Right lobe of liver (tissue), 6 donors: ENCODE data around the gene ARID4B. TPM values are rescaled to one million over a fixed set of nuclear protein-coding genes. Genes with fewer than 3 reads are reported as not detected.

Experiments used
- ATAC-seq, 4 donors: fragments of 200-7000 bp; cut with Tn5 transposase; one replicate each; pipeline ENCODE4 v1.9.1; 2020; ENCODE audit warnings: mild to moderate bottlenecking in 4 of 4, moderate library complexity in 4 of 4
- DNase-seq, 3 donors: peaks; one replicate each; pipeline ENCODE4 v3.0.0-alpha.2; 2020
- H3K27ac ChIP-seq, 3 donors: fragments of 200-600 bp; one replicate each; pipeline ENCODE4 v1.8.0; 2022
- H3K27me3 ChIP-seq, 2 donors: fragments of 200-600 bp; one replicate each; pipeline ENCODE4 v1.8.0; 2022
- H3K36me3 ChIP-seq, 4 donors: fragments of 200-600 bp; sonication (generic) in 1 of 4; one replicate each; pipeline versions ENCODE4 v1.5.1 to v1.8.0; 2017 to 2022; ENCODE audit warnings: control low read depth in 1 of 4
- H3K4me1 ChIP-seq, 4 donors: fragments of 200-600 bp; sonication (generic) in 1 of 4; one replicate each; pipeline versions ENCODE4 v1.5.1 to v1.8.0; 2017 to 2022; ENCODE audit warnings: control low read depth in 1 of 4
- H3K4me3 ChIP-seq, 3 donors: fragments of 200-600 bp; one replicate each; pipeline ENCODE4 v1.8.0; 2022
- H3K9me3 ChIP-seq, 4 donors: fragments of 200-600 bp; sonication (generic) in 1 of 4; one replicate each; pipeline versions ENCODE4 v1.5.1 to v1.8.0; 2017 to 2022; ENCODE audit warnings: control low read depth in 1 of 4
- POLR2A ChIP-seq: fragments of 450-650 bp; IDR thresholded peaks from one replicate; pipeline ENCODE4 v1.6.1; 2017; ENCODE audit warnings: antibody characterized with exemption, mild to moderate bottlenecking
- WGBS: methylation state at CpG from one replicate; pipeline ENCODE4 v1.1.6; 2018; ENCODE audit warnings: low coverage, low lambda C conversion rate; ENCODE audit not compliant: insufficient coverage; ENCODE audit errors: missing lambda C conversion rate; 5-methylcytosine and 5-hydroxymethylcytosine counted together
- intact Hi-C, 2 donors: fragments of 100-400 bp; cut with DNase I; formaldehyde crosslinking; loops; one replicate each; pipeline versions ENCODE4 v1.11.2 to v1.14.1; 2022
- total RNA-seq, 6 experiments: library from RNA; depleted of rRNA in 2 of 6; stranded (reverse); fragments of >200 nt in 2 of 6; fragmentation: NEBNext Ultra II Directional in 3 of 6; extraction: Animal tissue kit (Norgen Biotek cat#: 25700) in 3 of 6; gene quantifications; one replicate each; pipeline versions ENCODE4 v1.1.0 to v1.2.4, GENCODE V29; 2016 to 2023
- TF ChIP-seq, protein P1 (sequence below), 4 donors: fragments of 200-600 bp in 3 of 4; fragments of 450-650 bp in 1 of 4; IDR thresholded peaks; one replicate each; pipeline versions ENCODE4 v1.5.1 to v1.8.0; 2016 to 2022; ENCODE audit warnings: antibody characterized with exemption in 4 of 4, mild to moderate bottlenecking in 2 of 4
- donor health status: DM: no; HTN: yes; CAD: no.
- donor health status: DM: no; HTN: no; CAD: no.
- donor health status: DM: no; HTN: no; CAD: no.
- donor health status: DM: no; HTN: yes; CAD: no.
- donor health status: DM: no; HTN: yes; CAD: no.

Gene ARID4B
- total RNA-seq, 6 experiments from 2014 or later: 8.0 to 16.2 (median 11.4) TPM

DNA sequence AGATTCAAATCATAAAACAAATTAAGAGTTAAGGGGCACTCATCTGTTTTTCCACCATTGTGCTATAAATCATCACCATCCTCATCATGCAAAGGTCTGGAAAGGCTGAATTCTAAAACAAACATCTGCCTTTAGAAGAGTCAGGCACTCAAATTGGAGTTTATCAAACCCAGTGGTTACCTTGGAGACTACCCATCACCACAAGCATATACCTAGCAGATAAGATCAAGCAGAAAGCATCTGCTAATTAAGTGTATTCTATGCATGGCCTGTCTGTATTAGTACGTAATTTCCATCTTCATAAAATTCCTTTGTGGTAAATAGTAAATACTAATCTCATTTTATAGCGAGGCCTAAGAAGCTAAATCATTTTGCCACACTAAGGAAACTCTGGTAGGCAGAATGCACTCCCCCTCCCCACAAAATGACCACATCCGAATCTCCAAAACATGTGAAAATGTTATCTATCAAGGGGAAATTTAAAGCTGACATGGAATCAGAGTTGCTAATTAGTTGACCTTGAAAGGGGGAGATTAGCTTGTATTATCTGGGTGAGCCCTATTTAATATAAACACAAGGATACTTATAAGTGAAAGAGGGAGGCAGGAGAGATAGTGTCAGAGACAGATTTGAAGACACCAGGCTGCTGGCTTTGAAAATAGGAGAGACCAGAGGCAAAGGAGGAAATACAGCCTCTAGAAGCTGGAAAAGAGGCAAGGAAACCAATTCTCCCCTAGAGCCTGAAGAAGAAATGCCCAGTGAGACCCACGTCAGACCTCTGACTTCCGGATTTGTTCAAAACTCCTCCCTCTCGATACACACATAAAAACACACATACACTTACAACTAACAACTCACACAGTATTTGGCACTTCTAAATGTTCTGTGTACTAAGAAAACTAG lies 23.2 kb downstream of the ARID4B start:
- DNase-seq: no peak
- TF ChIP-seq, protein P1, sequence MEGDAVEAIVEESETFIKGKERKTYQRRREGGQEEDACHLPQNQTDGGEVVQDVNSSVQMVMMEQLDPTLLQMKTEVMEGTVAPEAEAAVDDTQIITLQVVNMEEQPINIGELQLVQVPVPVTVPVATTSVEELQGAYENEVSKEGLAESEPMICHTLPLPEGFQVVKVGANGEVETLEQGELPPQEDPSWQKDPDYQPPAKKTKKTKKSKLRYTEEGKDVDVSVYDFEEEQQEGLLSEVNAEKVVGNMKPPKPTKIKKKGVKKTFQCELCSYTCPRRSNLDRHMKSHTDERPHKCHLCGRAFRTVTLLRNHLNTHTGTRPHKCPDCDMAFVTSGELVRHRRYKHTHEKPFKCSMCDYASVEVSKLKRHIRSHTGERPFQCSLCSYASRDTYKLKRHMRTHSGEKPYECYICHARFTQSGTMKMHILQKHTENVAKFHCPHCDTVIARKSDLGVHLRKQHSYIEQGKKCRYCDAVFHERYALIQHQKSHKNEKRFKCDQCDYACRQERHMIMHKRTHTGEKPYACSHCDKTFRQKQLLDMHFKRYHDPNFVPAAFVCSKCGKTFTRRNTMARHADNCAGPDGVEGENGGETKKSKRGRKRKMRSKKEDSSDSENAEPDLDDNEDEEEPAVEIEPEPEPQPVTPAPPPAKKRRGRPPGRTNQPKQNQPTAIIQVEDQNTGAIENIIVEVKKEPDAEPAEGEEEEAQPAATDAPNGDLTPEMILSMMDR (IDR thresholded peaks at IDR 0.05): no peak
- no peak for TF ChIP-seq POLR2A
- no peaks in the 10 kb centered on the region for H3K36me3 ChIP-seq
- ATAC-seq: peak; percentile 26 to 51 (median 33)
- WGBS: 49% methylated on average over 6 of the region's 6 CpGs
- intact Hi-C loops: no loop called here
- no peaks in the 10 kb centered on the region for H3K9me3 ChIP-seq
- H3K4me1 ChIP-seq: peaks cover 0 to 18% (median 4%) of the 10 kb centered on the region in 4 donors
- no peak overlapping the region for H3K4me3 ChIP-seq
- no peak overlapping the region for H3K27ac ChIP-seq
- H3K27me3 ChIP-seq: no peaks in the 10 kb centered on the region

DNA sequence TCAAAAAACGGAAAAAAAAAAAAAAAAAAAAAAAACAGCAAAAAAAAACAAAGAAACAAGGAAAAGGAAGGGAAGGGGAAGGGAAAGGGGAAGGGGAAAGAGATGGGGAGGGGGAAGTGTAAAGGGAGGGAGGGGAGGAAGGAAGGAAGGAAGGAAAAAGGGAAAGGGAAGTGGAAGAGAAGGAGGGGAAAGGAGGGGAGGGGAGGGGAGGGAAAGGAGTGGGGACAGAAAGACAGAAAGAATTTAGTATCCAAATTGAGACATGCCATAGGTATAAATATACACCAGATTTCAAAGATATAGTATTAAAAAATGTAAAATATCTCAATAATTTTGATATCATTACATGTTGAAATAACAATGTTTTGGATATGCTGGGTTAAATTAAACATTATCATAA lies 25.8 kb downstream of the ARID4B start:
- no peak overlapping the region for H3K27ac ChIP-seq
- peaks cover 0 to 19% (median 5%) of the 10 kb centered on the region in 4 donors for H3K4me1 ChIP-seq
- no peaks in the 10 kb centered on the region for H3K36me3 ChIP-seq
- intact Hi-C loops: no loop called here
- no peak for ATAC-seq
- WGBS: 64% methylated on average over 1 of the region's 1 CpG
- no peak overlapping the region for H3K4me3 ChIP-seq
- no peaks in the 10 kb centered on the region for H3K9me3 ChIP-seq
- H3K27me3 ChIP-seq: no peaks in the 10 kb centered on the region
- no peak for DNase-seq
- no peak for TF ChIP-seq POLR2A
- TF ChIP-seq, protein P1 (IDR thresholded peaks at IDR 0.05): no peak

DNA sequence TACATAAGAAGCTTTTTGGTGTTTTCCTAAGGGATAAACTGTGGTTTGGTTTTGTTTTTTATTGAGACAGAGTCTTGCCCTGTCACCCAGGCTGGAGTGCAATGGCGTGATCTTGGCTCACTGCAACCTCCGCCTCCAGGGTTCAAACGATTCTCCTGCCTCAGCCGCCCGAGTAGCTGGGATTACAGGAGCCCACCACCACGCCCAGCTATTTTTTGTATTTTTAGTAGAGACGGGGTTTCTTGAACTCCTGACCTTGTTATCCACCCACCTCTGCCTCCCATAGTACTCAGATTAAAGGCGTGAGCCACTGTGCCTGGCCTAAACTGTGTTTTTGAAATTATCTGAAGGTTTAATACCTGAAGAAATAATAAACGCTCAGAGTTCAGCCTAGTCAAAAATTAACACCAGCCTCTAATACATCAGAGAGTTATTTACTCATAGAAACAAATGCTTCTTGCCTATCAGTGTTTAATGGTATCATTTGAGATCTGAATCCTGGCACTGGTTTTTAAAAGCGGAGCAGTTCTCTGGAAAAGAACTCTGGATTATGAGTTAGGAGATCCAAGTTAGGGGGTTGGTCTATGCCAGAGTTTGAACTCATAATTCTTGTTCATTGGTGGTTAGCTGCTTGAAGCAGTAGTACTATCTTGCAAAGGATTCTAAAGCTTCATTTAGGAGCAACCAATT lies 28.7 kb downstream of the ARID4B start:
- Histone ChIP-seq H3K36me3 (no peaks in the 10 kb centered on the region), H3K27me3 (no peaks in the 10 kb centered on the region), H3K9me3 (no peaks in the 10 kb centered on the region), H3K4me3 (no peak overlapping the region), H3K4me1 (peaks cover 0 to 12% (median 5%) of the 10 kb centered on the region in 4 donors), H3K27ac (no peak overlapping the region)
- ATAC-seq: peak; percentile 37 to 58 (median 49)
- DNase-seq: no peak
- WGBS: 35% methylated on average over 10 of the region's 10 CpGs
- no peak for TF ChIP-seq POLR2A
- TF ChIP-seq, protein P1 (IDR thresholded peaks at IDR 0.05): no peak
- intact Hi-C loops: no loop called here

DNA sequence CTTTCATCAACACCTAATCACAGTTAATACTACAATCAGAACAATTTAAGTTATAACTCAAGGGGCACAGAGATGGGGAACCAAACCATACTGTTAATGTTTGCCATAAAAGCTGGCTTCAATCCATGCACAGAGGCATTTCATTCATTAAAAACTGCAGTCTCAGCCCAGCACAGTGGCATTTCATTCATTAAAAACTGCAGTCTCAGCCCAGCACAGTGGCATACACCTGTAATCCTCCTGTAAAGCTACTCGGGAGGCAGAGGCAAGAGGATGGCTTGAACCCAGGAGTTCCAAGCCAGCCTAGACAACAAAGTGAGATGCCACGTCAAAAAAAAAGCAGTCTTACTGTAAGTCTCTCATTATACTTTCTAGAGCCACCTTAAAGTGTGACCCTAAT lies 29.2 kb downstream of the ARID4B start:
- Histone ChIP-seq H3K4me1 (peaks cover 0 to 12% (median 5%) of the 10 kb centered on the region in 4 donors), H3K27ac (no peak overlapping the region), H3K36me3 (no peaks in the 10 kb centered on the region), H3K27me3 (no peaks in the 10 kb centered on the region), H3K4me3 (no peak overlapping the region), H3K9me3 (no peaks in the 10 kb centered on the region)
- WGBS: 43% methylated on average over 2 of the region's 2 CpGs
- intact Hi-C loops: no loop called here
- DNase-seq (no peak), ATAC-seq (peak in 3 of 4 donors; percentile 17 to 34 (median 29))
- no peak for TF ChIP-seq POLR2A
- TF ChIP-seq, protein P1 (IDR thresholded peaks at IDR 0.05): no peak
